GM12872 (cell line): ENCODE measurements around the gene EDNRA.

Experiments
- CTCF ChIP-seq: IDR thresholded peaks from 3 replicates; pipeline ENCODE4 v1.5.1; 2011; ENCODE audit warnings: low read depth, mild to moderate bottlenecking, low read length, moderate library complexity; ENCODE audit not compliant: insufficient read depth

The EDNRA gene

GRCh38 chr4:147485167-147485566 is 4.3 kb downstream of the EDNRA start:
- TF ChIP-seq CTCF: no peak

GRCh38 chr4:147487616-147488015 is 6.7 kb downstream of the EDNRA start:
- no peak for TF ChIP-seq CTCF

GRCh38 chr4:147488556-147488955 is 7.7 kb downstream of the EDNRA start:
- no peak for TF ChIP-seq CTCF

- TF ChIP-seq CTCF: no peak
These were observed 10.2 kb downstream of the EDNRA start for GRCh38 chr4:147491086-147491485.

- no peak for TF ChIP-seq CTCF
These were observed 11.4 kb downstream of the EDNRA start for GRCh38 chr4:147492306-147492705.

- TF ChIP-seq CTCF: no peak
These were observed 11.9 kb downstream of the EDNRA start for GRCh38 chr4:147492761-147493160.

GRCh38 chr4:147493307-147493706 is 12.4 kb downstream of the EDNRA start:
- TF ChIP-seq CTCF: no peak

GRCh38 chr4:147494301-147494700 is 13.4 kb downstream of the EDNRA start:
- TF ChIP-seq CTCF: no peak
